LoVo (cell line): ENCODE data around the gene ACP5.
"Not testable (repeated sequence)": the region's sequence is repeated elsewhere in the genome, so short reads cannot be mapped to it uniquely, and the experiment has no call there.

Source experiments
- DNase-seq: peaks from one replicate; pipeline ENCODE4 v3.0.0-alpha.2; 2016; ENCODE audit warnings: low spot score

The ACP5 gene

DNA sequence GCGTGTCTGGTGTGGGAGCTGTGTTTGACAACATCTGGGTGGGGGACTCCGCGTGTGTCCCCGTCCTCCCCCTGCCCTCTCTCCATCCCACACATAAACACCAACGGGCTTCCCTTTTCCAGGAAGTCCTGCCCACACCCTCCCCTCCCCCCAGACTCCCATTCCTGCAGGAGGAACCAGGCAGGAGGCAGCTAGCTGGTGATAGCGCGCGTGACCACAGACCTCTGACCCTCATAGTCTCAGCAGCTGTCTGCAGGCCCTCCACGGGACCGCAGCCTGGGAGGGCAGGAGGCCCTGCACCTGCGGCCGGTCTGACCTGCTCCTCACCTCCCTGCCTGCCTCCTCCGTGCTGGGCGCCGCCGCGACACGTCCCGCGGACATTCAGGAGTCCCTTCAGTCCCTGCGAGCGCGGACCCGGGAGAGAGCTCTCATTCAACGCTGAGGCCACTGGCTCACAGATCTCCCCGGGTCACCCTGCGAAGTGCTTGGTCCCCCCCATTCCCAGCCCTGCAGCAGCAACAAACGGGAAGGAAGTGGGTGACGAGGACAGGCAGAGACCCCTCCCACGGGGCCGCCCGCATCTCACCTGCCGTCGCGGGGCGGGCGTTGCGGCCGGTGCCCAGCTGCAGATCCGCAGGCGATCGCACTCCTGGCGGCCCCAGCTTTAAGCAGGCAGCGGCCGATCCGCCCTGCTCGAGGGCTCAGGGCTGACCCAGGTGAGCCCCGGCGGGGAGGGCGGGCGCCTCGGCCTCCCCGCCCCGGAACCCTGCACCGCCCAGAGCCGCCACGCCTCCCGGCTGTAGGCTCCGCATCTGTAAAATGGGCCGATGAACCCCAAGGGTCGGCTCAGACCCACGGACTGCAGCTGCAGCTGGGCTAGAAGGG lies 1.1 kb upstream of the ACP5 start:
- DNase-seq: no peak

DNA sequence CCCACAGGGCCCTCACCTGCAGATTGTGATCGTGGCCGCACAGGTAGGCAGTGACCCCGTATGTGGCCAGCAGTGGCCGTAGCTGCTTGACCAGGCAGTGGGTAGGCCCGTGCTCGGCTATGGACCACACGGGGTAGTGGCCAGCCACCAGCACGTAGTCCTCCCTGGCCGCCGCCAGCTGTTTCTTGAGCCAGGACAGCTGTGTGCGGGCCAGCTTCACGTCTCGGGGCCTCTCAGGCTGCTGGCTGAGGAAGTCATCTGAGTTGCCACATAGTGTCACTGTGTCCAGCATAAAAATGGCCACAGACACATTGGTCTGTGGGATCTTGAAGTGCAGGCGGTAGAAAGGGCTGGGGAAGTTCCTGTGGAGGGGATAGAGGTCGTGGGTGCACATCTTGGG lies 1.2 kb downstream of the ACP5 start:
- DNase-seq: no peak

DNA sequence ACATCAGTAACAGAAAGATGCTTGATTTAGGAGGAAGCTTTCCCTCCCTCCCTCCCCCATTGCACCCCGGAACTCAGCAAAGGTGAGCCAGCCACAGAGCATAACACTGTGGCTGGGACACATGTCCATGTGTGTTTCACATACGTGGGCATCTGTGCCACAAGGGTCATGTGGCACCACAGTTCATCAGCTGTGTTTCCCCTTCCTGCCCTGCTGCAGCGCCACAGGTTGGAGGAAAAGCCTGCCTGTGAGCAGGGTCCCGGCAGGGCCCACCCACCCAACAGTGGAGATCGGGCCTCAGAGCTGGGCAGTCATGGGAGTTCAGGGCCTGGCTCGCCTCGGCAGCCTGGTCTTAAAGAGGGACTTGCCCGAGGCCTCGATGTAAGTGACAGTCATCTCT lies 2.8 kb downstream of the ACP5 start:
- DNase-seq: no peak

DNA sequence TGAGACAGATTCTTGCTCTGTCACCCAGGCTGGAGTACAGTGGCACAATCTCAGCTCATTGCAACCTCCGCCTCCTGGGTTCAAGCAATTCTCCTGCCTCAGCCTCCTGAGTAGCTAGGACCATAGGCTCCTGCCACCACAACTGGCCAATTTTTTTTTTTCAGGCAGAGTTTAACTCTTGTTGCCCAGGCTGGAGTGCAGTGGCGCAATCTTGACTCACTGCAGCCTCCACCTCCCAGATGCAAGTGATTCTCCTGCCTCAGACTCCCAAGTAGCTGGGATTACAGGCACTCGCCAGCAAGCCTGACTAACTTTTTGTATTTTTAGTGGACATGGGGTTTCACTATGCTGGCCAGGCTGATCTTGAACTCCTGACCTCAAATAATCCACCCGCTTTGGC lies 3.7 kb downstream of the ACP5 start:
- not testable (repeated sequence) for DNase-seq

DNA sequence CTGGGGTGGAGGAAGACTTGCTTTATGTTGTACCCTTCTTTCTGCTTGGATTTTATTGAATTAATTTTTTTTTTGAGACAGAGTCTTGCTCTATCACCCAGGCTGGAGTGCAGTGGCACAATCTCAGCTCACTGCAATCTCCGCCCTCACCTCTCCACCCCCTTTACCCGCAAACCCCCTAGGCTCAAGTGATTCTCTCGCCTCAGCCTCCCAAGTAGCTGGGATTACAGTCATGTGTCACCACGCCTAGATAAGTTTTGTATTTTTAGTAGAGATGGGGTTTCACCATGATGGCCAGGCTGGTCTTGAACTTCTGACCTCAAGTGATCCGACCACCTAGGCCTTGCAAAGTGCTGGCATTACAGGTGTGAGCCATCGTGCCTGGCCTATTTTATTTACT lies 4.1 kb downstream of the ACP5 start:
- DNase-seq: not testable (repeated sequence)

DNA sequence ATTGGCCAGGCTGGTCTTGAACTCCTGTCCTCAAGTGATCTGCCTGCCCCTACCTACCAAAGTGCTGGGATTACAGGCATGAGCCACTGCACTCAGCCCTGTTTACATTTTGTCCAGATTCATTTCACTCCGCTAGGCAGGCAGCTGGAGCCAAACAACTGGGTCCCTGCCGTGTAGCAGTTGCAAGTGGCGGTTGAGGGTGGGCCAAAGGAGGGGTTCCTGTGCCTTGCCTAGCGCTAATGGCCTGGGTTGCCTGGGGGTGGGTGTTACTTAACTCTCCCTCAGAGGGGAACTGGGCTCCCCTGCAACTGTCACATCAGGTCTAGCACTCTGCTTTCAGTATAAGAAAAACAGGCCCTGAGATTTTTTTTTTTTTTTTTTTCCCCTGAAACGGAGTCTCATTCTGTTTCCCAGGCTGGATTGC lies 7.4 kb downstream of the ACP5 start:
- DNase-seq: no peak

DNA sequence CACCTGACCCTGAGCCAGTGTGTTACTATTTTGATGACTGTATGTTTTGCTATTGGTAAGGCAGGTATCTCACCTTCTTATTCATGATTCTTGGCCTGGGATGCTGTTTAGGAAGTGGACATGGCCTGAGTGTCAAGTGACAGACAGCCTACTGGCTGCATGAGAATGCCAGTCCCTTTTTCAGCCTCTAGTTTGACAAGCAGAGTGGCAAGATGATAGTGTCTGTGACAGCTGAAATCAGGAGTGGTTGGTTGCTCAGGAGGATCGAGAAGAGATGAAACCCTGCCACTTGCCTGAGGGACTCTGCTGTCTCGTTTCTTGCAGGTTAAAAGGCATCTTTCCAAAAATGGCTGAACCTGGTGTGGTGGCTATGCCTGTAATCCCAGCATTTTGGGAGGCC lies 11.3 kb downstream of the ACP5 start:
- DNase-seq: no peak

DNA sequence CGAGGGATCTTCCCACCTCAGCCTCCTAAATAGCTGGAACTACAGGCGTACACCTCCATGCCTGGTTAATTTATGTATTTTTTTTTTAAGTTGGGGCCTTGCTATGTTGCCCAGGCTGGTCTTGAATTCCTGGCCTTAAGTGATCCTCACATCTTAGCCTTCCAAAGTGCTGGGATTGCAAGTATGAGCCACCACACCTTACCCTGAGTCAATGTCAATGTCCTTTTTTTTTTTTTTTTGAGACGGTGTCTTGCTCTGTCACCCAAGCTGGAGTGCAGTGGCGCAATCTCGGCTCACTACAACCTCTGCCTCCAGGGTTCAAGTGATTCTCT lies 11.8 kb downstream of the ACP5 start:
- not testable (repeated sequence) for DNase-seq

DNA sequence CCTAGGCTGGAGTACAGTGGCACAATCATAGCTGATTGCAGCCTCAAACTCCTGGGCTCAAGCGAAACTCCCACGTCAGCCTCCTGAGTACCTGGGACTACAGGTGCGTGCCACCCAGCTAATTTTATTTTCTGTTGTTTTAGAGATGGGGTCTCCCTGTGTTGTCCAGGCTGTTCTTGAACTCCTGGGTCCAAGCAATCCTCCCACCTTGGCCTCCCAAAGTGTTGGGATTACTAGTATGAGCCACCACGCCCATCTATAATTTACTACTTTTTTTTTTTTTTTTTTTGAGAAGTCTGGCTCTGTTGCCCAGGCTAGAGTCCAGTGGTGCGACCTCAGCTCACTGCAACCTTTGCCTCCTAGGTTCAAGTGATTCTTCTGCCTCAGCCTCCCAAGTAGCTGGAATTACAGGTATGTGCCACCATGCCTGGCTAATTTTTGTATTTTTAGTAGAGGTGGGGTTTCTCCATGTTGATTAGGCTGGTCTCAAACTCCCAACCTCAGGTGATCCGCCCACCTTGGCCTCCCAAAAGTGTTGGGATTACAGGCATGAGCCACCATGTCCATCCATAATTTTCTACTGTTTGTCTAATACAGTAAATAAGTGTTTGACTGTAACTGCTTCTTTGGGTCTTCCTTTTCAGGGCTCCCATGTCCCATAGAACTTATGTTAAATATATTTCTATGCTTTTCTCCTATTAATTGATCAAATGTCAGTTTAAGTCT lies 13.2 kb downstream of the ACP5 start:
- not testable (repeated sequence) for DNase-seq

DNA sequence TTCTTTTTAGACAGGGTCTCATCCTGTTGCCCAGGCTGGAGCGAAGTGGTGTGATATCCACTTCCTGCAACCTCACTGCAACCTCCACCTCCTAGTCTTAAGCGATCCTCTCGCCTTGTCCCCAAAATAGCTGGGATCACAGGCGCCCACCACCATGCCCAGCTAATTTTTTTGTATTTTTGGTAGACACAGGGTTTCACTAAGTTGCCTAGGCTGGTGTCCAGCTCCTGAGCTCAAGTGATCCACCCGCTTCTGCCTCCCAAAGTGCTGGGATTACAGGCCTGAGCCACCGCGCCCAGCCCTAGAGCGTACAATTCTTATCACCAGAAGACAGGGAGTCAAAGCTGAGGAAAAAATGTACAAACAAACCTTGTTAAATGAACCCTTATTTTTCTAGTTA lies 13.9 kb downstream of the ACP5 start:
- DNase-seq: no peak

DNA sequence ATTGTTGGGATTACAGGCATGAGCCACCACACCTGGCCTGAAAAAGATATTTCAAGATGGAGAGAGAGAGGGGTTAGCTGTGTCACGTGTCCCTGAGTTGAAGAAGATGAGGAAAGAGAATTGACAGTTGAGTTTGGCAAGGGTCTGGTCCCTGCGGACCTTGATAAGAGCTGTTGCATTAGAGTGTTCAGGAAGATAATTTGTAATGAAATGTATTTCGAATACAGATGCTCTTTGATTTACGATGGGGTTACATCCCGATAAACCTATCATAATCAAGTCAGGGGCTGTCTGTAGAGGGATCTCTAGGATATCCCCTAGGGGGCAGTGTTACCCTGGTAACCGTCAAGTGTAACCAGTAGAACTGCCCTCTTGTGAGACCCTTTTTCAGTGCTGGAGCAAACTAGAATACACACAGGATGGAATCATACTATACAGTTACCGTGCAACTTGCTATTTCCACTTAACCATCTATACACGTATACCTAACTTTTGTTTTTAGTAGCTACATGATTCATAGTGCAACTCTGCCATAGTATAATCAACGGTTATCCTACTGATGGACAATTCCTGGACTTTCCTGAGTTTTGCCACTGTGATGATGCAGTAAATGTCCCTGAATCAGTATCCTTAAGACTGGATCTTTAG lies 16.9 kb downstream of the ACP5 start:
- peak; percentile 66 for DNase-seq

DNA sequence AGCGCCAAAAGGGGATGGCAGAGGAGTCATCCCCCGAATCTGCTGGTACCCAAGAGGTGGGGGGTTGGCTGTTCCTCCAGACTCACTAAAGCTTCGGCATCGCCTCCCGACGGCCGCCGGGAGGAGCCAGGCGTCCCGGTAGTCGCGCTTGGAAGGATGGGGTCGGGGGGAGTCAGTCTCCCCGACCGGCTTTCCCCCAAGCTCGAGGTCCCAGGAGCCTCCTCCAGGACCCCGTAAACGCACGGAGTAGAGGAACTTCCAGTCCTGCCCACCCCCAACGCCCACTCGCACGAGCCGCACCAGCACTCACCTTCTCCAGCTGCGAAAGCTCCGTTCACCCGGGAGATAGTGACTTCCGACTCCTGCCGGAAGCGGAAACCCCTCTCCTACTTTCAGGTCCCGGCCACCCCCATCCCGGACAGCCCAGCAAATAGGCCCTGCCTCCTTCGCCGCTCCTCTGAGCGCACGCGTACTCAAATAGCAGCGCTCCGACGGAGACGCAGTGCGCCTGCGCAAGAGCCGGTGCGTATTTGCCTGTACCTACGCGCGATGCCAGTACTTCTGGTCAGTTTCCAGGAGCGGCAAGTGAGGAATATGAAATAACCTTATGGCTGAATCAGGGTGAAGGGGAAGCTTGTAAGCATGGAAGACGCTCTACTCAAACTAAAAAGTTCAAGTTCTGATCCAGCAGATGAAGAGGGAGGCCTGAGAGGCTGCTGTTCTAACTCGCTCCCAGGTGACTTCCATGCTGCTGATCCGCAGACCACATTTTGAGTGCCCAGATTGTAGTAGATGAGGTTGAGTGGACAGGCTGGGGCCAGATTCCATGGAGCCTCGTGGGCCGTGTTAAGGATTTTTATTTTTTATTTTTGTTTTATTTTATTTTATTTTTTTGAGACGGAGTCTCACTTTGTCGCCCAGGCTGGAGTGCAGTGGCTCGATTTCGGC lies 18.3 kb downstream of the ACP5 start, which contains the start of gene ELOF1:
Gene ELOF1, minus strand, starts transcription at position 350 of the 948 bp plus-strand sequence. CDS start 4,883 bp downstream, outside the sequence.
- DNase-seq: peak; percentile 98

DNA sequence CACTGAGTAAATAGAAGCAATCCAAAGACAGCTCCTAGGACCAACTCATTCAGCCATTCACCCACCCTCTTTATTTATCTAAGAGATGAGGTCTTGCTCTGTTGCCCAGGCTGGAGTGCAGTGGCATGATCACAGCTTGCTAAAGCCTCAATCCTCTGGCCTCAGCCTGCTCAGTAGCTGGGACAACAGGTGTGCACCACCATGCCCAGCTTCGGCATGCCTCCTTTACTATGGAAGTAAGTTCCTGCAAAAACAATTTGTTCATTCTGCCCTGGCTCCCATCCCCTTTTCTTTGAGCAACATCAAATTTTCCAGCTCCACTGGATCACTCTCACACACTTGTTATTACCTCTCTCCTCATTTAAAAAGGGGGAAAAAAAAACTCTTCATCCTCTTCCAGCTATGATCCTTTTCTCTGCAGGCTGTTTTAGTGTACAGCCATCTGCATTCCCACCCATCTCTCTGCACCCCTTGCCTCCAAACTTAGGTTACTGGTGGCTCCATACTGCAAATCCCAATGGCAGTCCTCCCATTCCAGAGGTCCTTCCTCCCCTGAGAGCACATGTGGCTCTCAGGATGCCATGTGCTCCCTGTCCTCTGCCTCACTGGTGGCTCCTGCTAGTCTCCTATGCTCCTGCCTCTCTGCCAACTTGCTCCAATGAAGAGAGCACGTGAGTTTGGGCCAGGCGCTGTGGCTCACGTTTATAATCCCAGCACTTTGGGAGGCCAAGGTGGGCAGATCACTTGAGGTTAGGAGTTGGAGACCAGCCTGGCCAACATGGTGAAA lies 20.6 kb downstream of the ACP5 start:
- no peak for DNase-seq

DNA sequence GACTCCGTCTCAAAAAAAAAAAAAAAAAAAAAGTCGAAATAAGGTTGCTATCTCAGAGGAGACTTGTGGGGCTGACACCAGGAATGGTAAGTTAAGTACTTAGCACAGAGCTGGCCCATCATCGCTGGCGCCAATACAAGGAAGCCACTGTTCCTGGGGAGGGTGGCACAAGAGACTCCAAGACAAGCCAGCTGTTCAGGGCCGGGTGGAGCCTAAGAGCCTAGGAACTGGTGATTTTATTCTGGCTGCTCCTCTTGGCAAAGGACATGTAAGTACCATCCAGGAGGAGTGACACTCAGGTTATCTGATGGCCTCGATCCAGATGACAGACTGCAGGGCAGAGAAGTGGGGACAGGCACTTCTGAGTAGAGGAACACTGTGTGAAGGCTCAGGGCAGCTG lies 22.2 kb downstream of the ACP5 start:
- no peak for DNase-seq

DNA sequence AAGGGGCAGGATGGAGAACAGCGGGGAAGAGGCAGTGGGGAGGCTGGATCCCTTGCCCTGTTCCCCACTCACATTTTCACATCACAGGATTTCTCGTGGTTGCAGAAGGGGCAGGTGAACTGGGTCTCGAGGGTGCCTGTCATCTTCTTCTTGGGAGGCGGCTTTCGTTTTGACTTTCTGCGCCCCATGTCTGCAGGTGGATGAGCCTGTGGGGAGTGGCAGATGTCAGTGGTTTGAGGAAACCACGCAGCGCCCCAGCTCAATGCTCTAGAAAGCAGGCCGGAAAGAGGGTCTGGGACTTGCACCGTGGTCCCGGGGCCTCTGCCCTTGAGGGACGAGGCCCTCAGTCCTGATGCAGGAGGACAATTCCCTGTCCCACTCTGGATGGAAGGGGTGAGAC lies 23.3 kb downstream of the ACP5 start:
- DNase-seq: no peak

DNA sequence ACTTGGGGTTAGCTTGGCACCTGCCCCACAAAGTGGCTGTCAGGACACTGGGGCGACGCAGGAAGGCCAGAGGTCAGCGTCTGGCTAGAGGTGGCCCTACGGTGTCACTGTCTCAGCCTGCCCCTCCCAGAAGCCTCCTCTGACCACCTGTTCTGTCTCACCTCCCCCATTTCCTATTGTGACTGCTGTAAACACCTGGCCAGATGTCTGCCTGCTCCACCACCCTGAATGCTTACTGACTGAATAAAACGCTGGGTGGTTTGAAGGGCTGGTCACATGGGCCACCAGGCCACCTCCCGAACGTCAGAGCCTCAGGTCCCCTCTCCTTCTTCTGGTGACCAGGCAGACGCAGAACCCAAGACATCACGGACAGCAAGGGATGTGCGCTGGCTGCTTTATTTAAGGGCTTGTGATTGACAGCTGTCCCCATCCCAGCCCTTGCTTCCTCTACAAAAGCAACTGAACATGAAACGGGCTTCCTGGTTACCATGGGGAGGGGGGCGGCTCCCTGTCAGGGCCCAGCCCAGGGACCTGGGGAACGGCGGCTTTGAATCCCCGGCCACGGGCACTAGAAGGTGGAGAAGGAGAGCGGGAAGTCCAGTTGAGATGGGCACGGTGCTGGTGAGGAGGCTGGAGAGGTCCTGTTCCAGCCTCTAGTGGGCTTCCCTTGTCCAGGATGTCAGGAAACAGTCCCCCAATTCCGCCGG lies 24.6 kb downstream of the ACP5 start:
- DNase-seq: no peak

DNA sequence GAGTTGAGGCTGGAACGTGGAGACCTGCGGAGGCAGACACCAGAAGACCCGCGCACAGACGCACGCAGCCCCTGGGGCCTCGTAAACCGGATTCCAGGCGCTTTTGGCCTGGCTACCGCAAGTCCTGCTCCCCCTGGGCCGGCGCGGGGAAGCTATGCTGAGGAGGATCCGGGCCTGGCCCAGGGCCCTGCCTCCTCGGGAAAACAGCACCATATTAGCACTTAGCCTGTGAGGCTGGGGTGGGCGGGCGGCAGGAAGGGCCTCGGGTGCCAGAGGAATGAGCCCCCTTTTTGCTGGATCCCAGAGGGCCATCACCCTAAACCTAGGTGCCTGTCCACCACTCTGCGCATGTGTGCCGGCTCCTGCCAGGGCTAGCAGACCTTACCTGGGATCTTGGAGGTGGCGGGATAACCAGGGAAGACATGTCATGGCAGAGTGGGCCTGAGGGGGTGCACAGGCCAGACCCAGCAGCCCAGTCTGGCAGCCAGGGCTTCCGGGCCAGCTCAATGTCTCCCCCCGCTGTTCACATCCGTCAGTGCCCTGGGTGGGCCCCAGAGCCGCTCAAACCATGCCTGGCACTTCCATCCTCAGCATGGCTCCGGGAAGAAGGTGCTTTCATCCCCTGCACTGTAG lies 25.7 kb downstream of the ACP5 start:
- no peak for DNase-seq

DNA sequence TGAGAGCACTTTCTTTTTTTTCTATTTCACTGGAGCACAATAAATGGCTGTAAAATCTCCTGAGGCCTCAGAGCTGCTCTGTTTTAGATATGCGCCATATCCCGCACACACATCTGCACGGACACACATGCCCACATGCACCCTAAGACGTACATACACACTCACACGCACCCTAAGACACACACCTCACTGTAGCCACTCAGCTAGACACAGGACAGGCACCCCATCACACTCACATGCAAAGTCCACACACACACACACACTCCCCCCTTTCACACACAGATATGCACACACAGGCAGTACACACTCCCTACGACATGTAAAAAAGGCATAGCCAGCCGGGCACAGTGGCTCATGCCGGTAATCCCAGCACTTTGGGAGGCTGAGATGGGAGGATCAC lies 27.2 kb downstream of the ACP5 start:
- no peak for DNase-seq

DNA sequence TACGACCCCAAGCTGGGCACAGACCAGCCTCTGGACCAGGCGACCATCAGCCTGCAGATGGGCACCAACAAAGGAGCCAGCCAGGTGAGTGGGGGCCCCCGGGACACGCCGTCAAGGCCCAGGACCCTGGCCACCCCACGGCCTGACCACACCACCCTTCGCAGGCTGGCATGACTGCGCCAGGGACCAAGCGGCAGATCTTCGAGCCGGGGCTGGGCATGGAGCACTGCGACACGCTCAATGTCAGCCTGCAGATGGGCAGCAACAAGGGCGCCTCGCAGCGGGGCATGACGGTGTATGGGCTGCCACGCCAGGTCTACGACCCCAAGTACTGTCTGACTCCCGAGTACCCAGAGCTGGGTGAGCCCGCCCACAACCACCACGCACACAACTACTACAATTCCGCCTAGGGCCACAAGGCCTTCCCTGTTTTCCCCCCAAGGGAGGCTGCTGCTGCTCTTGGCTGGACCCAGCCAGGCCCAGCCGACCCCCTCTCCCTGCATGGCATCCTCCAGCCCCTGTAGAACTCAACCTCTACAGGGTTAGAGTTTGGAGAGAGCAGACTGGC lies 28.0 kb downstream of the ACP5 start:
- DNase-seq: no peak
